Stomach (tissue), 9 donors: Measurements from ENCODE around the gene FAM219A. TPM values are rescaled to one million over a fixed set of nuclear protein-coding genes. Genes with fewer than 3 reads are reported as not detected.

Experiments used
- DNase-seq, 2 donors: peaks; one replicate each; pipeline versions ENCODE4 v3.0.0 to v3.0.0-alpha.2; 2013 to 2019
- H3K27ac ChIP-seq, 5 donors: fragments of 200-600 bp in 4 of 5; sonication (generic) in 4 of 5; one replicate each; pipeline ENCODE4 v1.5.1; 2013 to 2019; ENCODE audit warnings: mild to moderate bottlenecking in 1 of 5, moderate library complexity in 1 of 5
- H3K27me3 ChIP-seq, 3 donors: fragments of 200-600 bp; sonication (generic); one replicate each; pipeline ENCODE4 v1.5.1; 2017 to 2019; ENCODE audit warnings: mixed run types in 1 of 3
- H3K36me3 ChIP-seq, 4 donors: fragments of 200-600 bp; sonication (generic); 1 replicate in 3 of 4; 2 replicates in 1 of 4; pipeline ENCODE4 v1.5.1; 2016 to 2019
- H3K4me1 ChIP-seq, 4 donors: fragments of 200-600 bp; sonication (generic); one replicate each; pipeline ENCODE4 v1.5.1; 2016 to 2019
- H3K4me3 ChIP-seq, 4 donors: fragments of 200-600 bp; sonication (generic) in 3 of 4; one replicate each; pipeline ENCODE4 v1.5.1; 2016 to 2019; ENCODE audit warnings: mild to moderate bottlenecking in 1 of 4
- H3K9me3 ChIP-seq, 4 donors: fragments of 200-600 bp; sonication (generic); one replicate each; pipeline ENCODE4 v1.5.1; 2016 to 2019
- CTCF ChIP-seq, 7 experiments: fragments of 450-650 bp in 4 of 7; fragments of 200-600 bp in 3 of 7; sonication (generic) in 3 of 7; IDR thresholded peaks; one replicate each; pipeline ENCODE4 v1.5.1; 2016 to 2019; ENCODE audit warnings: antibody characterized with exemption in 7 of 7, control low read depth in 2 of 7, mild to moderate bottlenecking in 1 of 7
- EP300 ChIP-seq: sonication (generic); formaldehyde crosslinking; IDR thresholded peaks from one replicate; pipeline ENCODE4 v1.6.1; 2017; ENCODE audit warnings: antibody characterized with exemption
- POLR2A ChIP-seq, 4 donors: fragments of 450-650 bp; IDR thresholded peaks; one replicate each; pipeline ENCODE4 v1.6.1; 2016; ENCODE audit warnings: antibody characterized with exemption in 4 of 4, control low read depth in 2 of 4, mild to moderate bottlenecking in 1 of 4, moderate library complexity in 1 of 4
- POLR2AphosphoS5 ChIP-seq, 3 donors: sonication (generic); formaldehyde crosslinking; IDR thresholded peaks; one replicate each; pipeline ENCODE4 v1.6.1; 2016; ENCODE audit warnings: antibody characterized with exemption in 3 of 3
- WGBS, 5 donors: extraction: QIAGEN DNeasy Blood & Tissue Kit in 3 of 5; methylation state at CpG; one replicate each; pipeline versions ENCODE4 v1.1.5 to v1.1.7; 2013 to 2018; 5-methylcytosine and 5-hydroxymethylcytosine counted together
- intact Hi-C: fragments of 100-400 bp; cut with DNase I; formaldehyde crosslinking; loops from one replicate; pipeline ENCODE4 v1.15.1; 2023; ENCODE audit warnings: low total_unique reads
- polyA plus RNA-seq, 3 donors: library from polyadenylated mRNA; stranded (reverse); fragments of 200-250 nt; gene quantifications; one replicate each; pipeline ENCODE4 v1.2.3, GENCODE V29; 2013
- total RNA-seq, 5 donors: library from RNA; depleted of rRNA; stranded (reverse); fragments of >200 nt; gene quantifications; one replicate each; pipeline versions ENCODE4 v1.1.0 to v1.2.3, GENCODE V29; 2014 to 2016
- donor health status: healthy with polysubstance abuse.
- donor health status: Bipolar disorder and iron deficiency.
- donor health status: healthy.

The FAM219A gene
- total and polyA plus RNA-seq, 8 donors, result 2.3 to 12.1 (median 6.9) TPM

- no peak for DNase-seq
- intact Hi-C loops, result loop anchor here (5.0 kb wide), 1 partner anchor 61 kb away; no protein-coding TSS in a partner anchor
- 30 to 41% (median 38%) methylated on average over 3 of the region's 3 CpGs for WGBS, 5 donors
These were observed 40.2 kb upstream of the FAM219A start for GRCh38 chr9:34498553-34498952.

GRCh38 chr9:34496149-34496712, 37.9 kb upstream of the FAM219A start:
- intact Hi-C loops, result loop anchor here (5.0 kb wide), 1 partner anchor 59 kb away; no protein-coding TSS in a partner anchor

More at GRCh38 chr9:34498553-34498952, 40.2 kb upstream of the FAM219A start:
- TF ChIP-seq CTCF (IDR thresholded peaks at IDR 0.05) (no peak), POLR2AphosphoS5 (IDR thresholded peaks at IDR 0.05) (no peak), POLR2A (IDR thresholded peaks at IDR 0.05) (no peak), EP300 (no peak)
- H3K27me3 ChIP-seq, result peaks cover 0 to 18% (median 0%) of the 10 kb centered on the region in 3 donors
- no peak overlapping the region for H3K27ac ChIP-seq
- peaks cover 18 to 27% (median 21%) of the 10 kb centered on the region in 4 donors for H3K4me1 ChIP-seq
- H3K4me3 ChIP-seq, result no peak overlapping the region
- no peaks in the 10 kb centered on the region for H3K36me3 ChIP-seq
- no peaks in the 10 kb centered on the region for H3K9me3 ChIP-seq

GRCh38 chr9:34493972-34494535, 35.7 kb upstream of the FAM219A start:
- peaks cover 0 to 35% (median 5%) of the 10 kb centered on the region in 3 donors for H3K27me3 ChIP-seq
- no peaks in the 10 kb centered on the region for H3K4me1 ChIP-seq
- 35 to 46% (median 38%) methylated on average over 8 of the region's 8 CpGs for WGBS, 5 donors
- peak; percentile 33 to 80 for DNase-seq
- no peaks in the 10 kb centered on the region for H3K9me3 ChIP-seq
- intact Hi-C loops, result no loop called here
- no peak overlapping the region for H3K4me3 ChIP-seq
- no peak overlapping the region for H3K27ac ChIP-seq
- TF ChIP-seq CTCF (IDR thresholded peaks at IDR 0.05) (no peak), POLR2AphosphoS5 (IDR thresholded peaks at IDR 0.05) (no peak), EP300 (no peak), POLR2A (IDR thresholded peaks at IDR 0.05) (no peak)
- no peaks in the 10 kb centered on the region for H3K36me3 ChIP-seq

More at GRCh38 chr9:34496149-34496712, 37.9 kb upstream of the FAM219A start:
- peaks cover 0 to 18% (median 0%) of the 10 kb centered on the region in 3 donors for H3K27me3 ChIP-seq
- no peak for DNase-seq
- H3K9me3 ChIP-seq, result no peaks in the 10 kb centered on the region
- peaks cover under 1 to 5% (median 3%) of the 10 kb centered on the region in 4 donors for H3K4me1 ChIP-seq
- no peak overlapping the region for H3K4me3 ChIP-seq
- TF ChIP-seq POLR2AphosphoS5 (IDR thresholded peaks at IDR 0.05), result no peak
- no peak for TF ChIP-seq EP300
- no peak for TF ChIP-seq CTCF (IDR thresholded peaks at IDR 0.05)
- TF ChIP-seq POLR2A (IDR thresholded peaks at IDR 0.05), result no peak
- H3K36me3 ChIP-seq, result no peaks in the 10 kb centered on the region
- 70 to 81% (median 74%) methylated on average over 6 of the region's 6 CpGs for WGBS, 5 donors
- H3K27ac ChIP-seq, result no peak overlapping the region

GRCh38 chr9:34492051-34492450, 33.7 kb upstream of the FAM219A start:
- no peak overlapping the region for H3K27ac ChIP-seq
- no peaks in the 10 kb centered on the region for H3K9me3 ChIP-seq
- no peak for DNase-seq
- peaks cover 0 to 34% (median 5%) of the 10 kb centered on the region in 3 donors for H3K27me3 ChIP-seq
- H3K4me1 ChIP-seq, result no peaks in the 10 kb centered on the region
- no peak overlapping the region for H3K4me3 ChIP-seq
- TF ChIP-seq CTCF (IDR thresholded peaks at IDR 0.05) (no peak), EP300 (no peak), POLR2A (IDR thresholded peaks at IDR 0.05) (no peak), POLR2AphosphoS5 (IDR thresholded peaks at IDR 0.05) (no peak)
- no peaks in the 10 kb centered on the region for H3K36me3 ChIP-seq
- intact Hi-C loops, result no loop called here
- 0 to 34% (median 16%) methylated on average over 1 to 2 of the region's 2 CpGs for whole genome bisulfite sequencing, 5 donors
